ENCODE data around the gene ZNF117.

GRCh38 chr7:64999165-65000004 lies 8.5 kb upstream of the ZNF117 start:
- no peak for TF ChIP-seq POLR2A (IDR thresholded peaks at IDR 0.05; ENCODE audit: control extremely low read depth in 1 of 2, low read depth in 2 of 2, low read length in 2 of 2)
- TF ChIP-seq, protein P1, sequence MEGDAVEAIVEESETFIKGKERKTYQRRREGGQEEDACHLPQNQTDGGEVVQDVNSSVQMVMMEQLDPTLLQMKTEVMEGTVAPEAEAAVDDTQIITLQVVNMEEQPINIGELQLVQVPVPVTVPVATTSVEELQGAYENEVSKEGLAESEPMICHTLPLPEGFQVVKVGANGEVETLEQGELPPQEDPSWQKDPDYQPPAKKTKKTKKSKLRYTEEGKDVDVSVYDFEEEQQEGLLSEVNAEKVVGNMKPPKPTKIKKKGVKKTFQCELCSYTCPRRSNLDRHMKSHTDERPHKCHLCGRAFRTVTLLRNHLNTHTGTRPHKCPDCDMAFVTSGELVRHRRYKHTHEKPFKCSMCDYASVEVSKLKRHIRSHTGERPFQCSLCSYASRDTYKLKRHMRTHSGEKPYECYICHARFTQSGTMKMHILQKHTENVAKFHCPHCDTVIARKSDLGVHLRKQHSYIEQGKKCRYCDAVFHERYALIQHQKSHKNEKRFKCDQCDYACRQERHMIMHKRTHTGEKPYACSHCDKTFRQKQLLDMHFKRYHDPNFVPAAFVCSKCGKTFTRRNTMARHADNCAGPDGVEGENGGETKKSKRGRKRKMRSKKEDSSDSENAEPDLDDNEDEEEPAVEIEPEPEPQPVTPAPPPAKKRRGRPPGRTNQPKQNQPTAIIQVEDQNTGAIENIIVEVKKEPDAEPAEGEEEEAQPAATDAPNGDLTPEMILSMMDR (IDR thresholded peaks at IDR 0.05; ENCODE audit: control extremely low read depth in 1 of 3, insufficient read depth in 1 of 3, low read depth in 1 of 3, low read length in 3 of 3), result no peak
- TF ChIP-seq SIN3A (conservative IDR thresholded peaks at IDR 0.05 in 1 of 2, IDR thresholded peaks at IDR 0.05 in 1 of 2; ENCODE audit: low read depth in 1 of 2, low read length in 2 of 2), result no peak
- no peak for TF ChIP-seq EZH2 (IDR thresholded peaks at IDR 0.05; ENCODE audit: low read depth, low read length, severe bottlenecking)
- TF ChIP-seq, protein P2, sequence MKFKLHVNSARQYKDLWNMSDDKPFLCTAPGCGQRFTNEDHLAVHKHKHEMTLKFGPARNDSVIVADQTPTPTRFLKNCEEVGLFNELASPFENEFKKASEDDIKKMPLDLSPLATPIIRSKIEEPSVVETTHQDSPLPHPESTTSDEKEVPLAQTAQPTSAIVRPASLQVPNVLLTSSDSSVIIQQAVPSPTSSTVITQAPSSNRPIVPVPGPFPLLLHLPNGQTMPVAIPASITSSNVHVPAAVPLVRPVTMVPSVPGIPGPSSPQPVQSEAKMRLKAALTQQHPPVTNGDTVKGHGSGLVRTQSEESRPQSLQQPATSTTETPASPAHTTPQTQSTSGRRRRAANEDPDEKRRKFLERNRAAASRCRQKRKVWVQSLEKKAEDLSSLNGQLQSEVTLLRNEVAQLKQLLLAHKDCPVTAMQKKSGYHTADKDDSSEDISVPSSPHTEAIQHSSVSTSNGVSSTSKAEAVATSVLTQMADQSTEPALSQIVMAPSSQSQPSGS (IDR thresholded peaks at IDR 0.05; ENCODE audit: low read length), result no peak
- no peak for TF ChIP-seq RXRA (IDR thresholded peaks at IDR 0.05; ENCODE audit: insufficient read depth, low read depth, low read length)
- TF ChIP-seq GABPA (IDR thresholded peaks at IDR 0.05; ENCODE audit: borderline replicate concordance, insufficient read depth, low read length), result no peak
- no peak for TF ChIP-seq TEAD4 (IDR thresholded peaks at IDR 0.05; ENCODE audit: low read depth, low read length)
- TF ChIP-seq RNF2 (IDR thresholded peaks at IDR 0.05; ENCODE audit: borderline replicate concordance, low read depth, low read length, missing control alignments, poor library complexity, severe bottlenecking), result no peak
